KG1 (cell line): ENCODE data around the gene BCL6B.

Experiments used
- DNase-seq: peaks from one replicate; lab custom pipeline; 2025; lab: John Stamatoyannopoulos, UW

Gene BCL6B

GRCh38 chr17:7007143-7007542 lies 15.7 kb upstream of the BCL6B start:
- no peak for DNase-seq

GRCh38 chr17:7010523-7010922 lies 12.3 kb upstream of the BCL6B start:
- DNase-seq = no peak

GRCh38 chr17:7011415-7011814 lies 11.4 kb upstream of the BCL6B start:
- no peak for DNase-seq

GRCh38 chr17:7011942-7012254 lies 11.0 kb upstream of the BCL6B start:
- no peak for DNase-seq

GRCh38 chr17:7014261-7014994 lies 8.4 kb upstream of the BCL6B start:
- peak; percentile 59 for DNase-seq

GRCh38 chr17:7014995-7015958 lies 7.6 kb upstream of the BCL6B start:
- no peak for DNase-seq

GRCh38 chr17:7016418-7016817 lies 6.4 kb upstream of the BCL6B start:
- DNase-seq = no peak

- no peak for DNase-seq
These were observed 5.7 kb upstream of the BCL6B start for GRCh38 chr17:7016886-7017826.

- DNase-seq = no peak
These were observed 5.0 kb upstream of the BCL6B start for GRCh38 chr17:7017827-7018200.

- DNase-seq = no peak
These were observed 4.4 kb upstream of the BCL6B start for GRCh38 chr17:7018331-7018964.

GRCh38 chr17:7019367-7019766 lies 3.5 kb upstream of the BCL6B start:
- DNase-seq = no peak

- DNase-seq = no peak
These were observed 2.9 kb upstream of the BCL6B start for GRCh38 chr17:7019839-7020519.

- DNase-seq = no peak
These were observed 1.8 kb upstream of the BCL6B start for GRCh38 chr17:7020894-7021664.

GRCh38 chr17:7021993-7022778 lies 664 bp upstream of the BCL6B start:
- peak; percentile 12 for DNase-seq

GRCh38 chr17:7023576-7024401 lies 939 bp downstream of the BCL6B start:
- no peak for DNase-seq

- DNase-seq = no peak
These were observed 1.5 kb downstream of the BCL6B start for GRCh38 chr17:7024402-7024785.

GRCh38 chr17:7025245-7025644 lies 2.4 kb downstream of the BCL6B start:
- no peak for DNase-seq

- DNase-seq = no peak
These were observed 3.7 kb downstream of the BCL6B start for GRCh38 chr17:7026471-7027115.
